ENCODE data around the gene ISYNA1.

Gene ISYNA1

GRCh38 chr19:18443831-18444230, 5.9 kb upstream of the ISYNA1 start:
- no peak for DNase-seq (ENCODE audit: low spot score)

- DNase-seq (ENCODE audit: low spot score): no peak
Measured at GRCh38 chr19:18443406-18443805, 5.5 kb upstream of the ISYNA1 start.

GRCh38 chr19:18442941-18443340, 5.0 kb upstream of the ISYNA1 start:
- no peak for DNase-seq (ENCODE audit: low spot score)

- DNase-seq (ENCODE audit: low spot score): no peak
Measured at GRCh38 chr19:18441804-18442788, 4.2 kb upstream of the ISYNA1 start.

- no peak for DNase-seq (ENCODE audit: low spot score)
Measured at GRCh38 chr19:18440936-18441803, 3.2 kb upstream of the ISYNA1 start.

DNA sequence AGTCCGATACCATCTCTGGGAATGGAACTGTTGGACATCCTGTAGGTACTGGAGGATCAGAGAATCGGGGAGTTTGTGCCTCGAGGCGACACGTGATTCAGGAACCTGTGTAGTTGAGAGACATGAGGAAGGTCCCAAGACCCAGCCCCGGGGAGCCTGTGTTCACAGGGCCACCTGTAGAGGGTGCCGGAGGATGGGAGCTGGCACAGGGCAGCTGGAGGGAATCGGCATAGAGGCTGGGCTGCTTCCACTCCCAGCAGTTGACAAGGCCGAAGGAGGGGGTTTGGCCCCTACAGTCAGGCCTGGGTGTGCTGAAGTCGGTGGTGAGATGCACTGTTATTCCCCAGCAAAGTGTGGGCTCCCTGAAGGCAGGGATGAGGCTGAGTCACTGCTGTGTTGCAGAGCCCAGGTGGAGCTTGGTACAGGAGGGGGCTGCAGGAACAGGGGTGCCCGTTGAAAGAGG, 2.5 kb upstream of the ISYNA1 start:
- DNase-seq (ENCODE audit: low spot score): peak; percentile 86

- no peak for DNase-seq (ENCODE audit: low spot score)
Measured at GRCh38 chr19:18439910-18440237, 1.9 kb upstream of the ISYNA1 start.

DNA sequence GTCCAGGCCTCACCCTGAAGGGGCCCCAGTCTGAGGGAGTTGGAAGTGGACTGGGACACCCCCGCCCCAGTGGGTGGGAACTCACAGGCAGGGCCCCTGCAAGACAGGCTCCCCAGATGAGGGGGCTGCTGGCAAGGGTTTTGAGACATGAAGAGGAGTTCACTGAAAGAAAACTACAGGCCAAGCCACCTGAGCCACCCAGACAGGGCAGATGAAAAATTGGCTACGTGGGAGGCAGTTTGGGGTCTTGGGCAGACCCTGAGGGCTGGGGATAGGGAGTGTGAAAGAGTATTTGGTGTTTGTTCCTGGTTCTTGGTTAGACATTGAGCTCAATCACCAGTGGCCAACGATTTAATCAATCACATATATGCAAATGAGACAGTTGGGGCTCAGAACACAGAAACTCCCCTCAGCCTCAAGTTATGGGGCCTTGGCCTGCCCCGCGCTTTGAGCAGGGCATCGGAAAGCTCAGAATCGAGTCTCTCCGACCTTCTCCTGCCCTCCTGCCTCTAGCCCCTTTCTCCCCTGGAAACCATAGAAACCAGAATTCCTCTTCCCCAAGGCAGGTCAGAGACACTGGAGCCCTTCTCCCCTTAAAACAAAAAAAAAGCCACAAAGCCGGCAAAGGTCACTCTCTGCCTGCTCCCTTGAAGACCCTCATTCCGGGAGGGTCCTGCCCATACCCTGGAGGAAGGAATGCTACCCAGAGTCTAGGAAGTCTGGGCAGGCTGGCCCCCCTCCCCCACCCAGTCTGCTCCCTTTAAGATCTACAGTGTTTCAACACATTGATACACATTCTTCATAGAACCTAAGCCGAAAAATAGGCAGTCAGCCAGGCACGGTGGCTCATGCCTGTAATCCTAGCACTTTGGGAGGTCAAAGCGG, 1.3 kb upstream of the ISYNA1 start:
- DNase-seq (ENCODE audit: low spot score): no peak

- no peak for DNase-seq (ENCODE audit: low spot score)
Measured at GRCh38 chr19:18438331-18439024, 545 bp upstream of the ISYNA1 start.

- DNase-seq (ENCODE audit: low spot score): peak; percentile 89
Measured at GRCh38 chr19:18436671-18437490, 1.1 kb downstream of the ISYNA1 start.

GRCh38 chr19:18435842-18436670, 1.9 kb downstream of the ISYNA1 start:
- no peak for DNase-seq (ENCODE audit: low spot score)

DNA sequence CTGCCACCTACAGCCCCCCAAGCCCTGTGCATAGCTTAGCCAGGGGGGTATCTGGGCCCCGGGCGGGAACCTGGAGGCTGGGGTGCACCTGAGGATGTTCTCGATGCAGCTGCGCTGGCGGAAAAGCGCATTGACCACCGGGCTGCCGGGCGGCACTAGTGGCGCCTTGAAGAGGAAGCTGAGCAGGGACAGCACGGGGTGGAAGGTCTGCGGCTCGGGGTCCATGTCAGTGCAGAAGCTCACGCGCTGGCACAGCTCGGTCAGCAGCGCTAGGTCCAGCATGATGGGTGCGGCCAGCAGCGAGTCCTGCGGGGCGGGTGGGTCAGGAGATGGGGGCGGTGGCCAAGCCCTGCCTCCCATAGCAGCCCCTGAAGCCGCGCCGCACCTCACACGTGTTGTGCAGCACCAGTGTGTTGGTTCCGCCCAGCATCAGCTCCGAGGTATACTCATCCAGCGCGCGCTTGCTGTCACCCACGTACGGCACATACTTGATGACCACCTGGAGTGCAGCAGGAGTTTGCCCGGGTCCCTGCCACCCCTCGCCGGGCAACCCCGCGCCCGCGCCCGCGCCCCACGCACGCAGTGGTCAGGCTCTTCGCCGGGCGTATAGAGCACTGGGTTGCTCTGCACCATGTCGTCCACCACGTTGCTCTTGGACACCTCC, 2.6 kb downstream of the ISYNA1 start:
- no peak for DNase-seq (ENCODE audit: low spot score)

GRCh38 chr19:18434411-18435175, 3.3 kb downstream of the ISYNA1 start:
- DNase-seq (ENCODE audit: low spot score): no peak

DNA sequence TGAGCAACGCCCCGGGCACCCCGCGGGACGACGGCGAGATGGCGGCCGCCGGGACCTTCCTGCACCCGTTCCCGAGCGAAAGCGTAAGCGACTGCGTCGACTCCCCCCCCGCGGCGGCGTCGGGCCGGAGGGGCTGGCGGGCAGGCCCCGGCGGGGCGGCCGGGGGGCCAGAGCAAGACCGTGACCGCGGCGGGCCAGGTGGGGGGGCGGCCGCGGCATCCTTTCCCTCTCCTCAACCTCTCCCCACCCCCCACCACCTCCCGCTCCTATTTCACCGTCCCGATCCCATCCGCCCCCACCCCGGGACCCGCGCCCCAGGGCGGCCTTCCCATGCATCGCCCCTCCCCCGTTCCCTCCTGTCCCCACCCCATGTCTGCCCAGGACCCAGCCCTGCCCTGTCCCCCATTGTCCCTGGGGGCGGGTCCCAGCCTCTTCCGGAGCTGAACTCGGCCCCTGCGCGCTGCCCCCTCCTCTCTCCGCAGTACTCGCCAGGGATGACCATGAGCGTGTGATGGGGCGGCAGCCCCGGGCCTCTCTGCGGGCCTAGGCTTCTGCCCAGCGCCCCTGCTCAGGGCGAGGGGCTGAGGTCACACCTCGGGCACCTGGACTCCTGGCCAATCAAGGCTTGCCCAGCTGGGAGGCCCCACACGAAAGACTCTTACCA, 4.1 kb downstream of the ISYNA1 start:
- DNase-seq (ENCODE audit: low spot score): no peak

- no peak for DNase-seq (ENCODE audit: low spot score)
Measured at GRCh38 chr19:18433015-18433691, 4.8 kb downstream of the ISYNA1 start.

GRCh38 chr19:18432275-18433014, 5.5 kb downstream of the ISYNA1 start:
- DNase-seq (ENCODE audit: low spot score): no peak

Data from HuH-7 (cell line).